Measurements from ENCODE around the gene NUCB1. TPM values are rescaled to one million over a fixed set of nuclear protein-coding genes. Genes with fewer than 3 reads are reported as not detected.
A peak's percentile ranks its signal among the peaks of the same experiment; 100 is the strongest.

Gene NUCB1
- polyA plus RNA-seq, 3 donors = 80.9 to 178 (median 108) TPM

GRCh38 chr19:48965806-48966540 is 65.9 kb downstream of the NUCB1 start:
- intact Hi-C loops (cut with micrococcal nuclease) = loop anchor here (2.0 to 10.0 kb wide), 3 partner anchors 91 to 331 kb away; partner anchors contain the start of gene DBP (in 2 of the 2)
- peaks cover 59% of the 10 kb centered on the region for H3K79me2 ChIP-seq (ENCODE audit: insufficient read depth, low read length)
- H3K4me3 Mint-ChIP-seq = peak overlapping the region; percentile 99 to 100
- H2AFZ ChIP-seq (ENCODE audit: insufficient read depth, low read depth, low read length, poor library complexity, severe bottlenecking) = no peak overlapping the region
- peaks cover 73 to 81% of the 10 kb centered on the region in 2 donors for H3K4me1 ChIP-seq (ENCODE audit: control insufficient read depth in 1 of 2, insufficient read depth in 2 of 2, low read length in 2 of 2)
- no peak for TF ChIP-seq CTCF (IDR thresholded peaks at IDR 0.05)
- no peaks in the 10 kb centered on the region for H3K9me3 ChIP-seq (replicated peaks in 1 of 2; ENCODE audit: control insufficient read depth in 1 of 2, insufficient read depth in 1 of 2, low read length in 2 of 2)
- peak overlapping the region; percentile 79 to 90 for H3K27ac ChIP-seq (ENCODE audit: low read depth in 1 of 2, low read length in 2 of 2)
- peaks cover 0 to 14% (median 0%) of the 10 kb centered on the region in 3 donors for H3K27me3 Mint-ChIP-seq (ENCODE audit: low read depth in 3 of 3)
- peak; percentile 64 to 80 (median 76) for DNase-seq
- peaks cover 36 to 48% of the 10 kb centered on the region in 2 donors for H3K36me3 Mint-ChIP-seq
- peaks cover 20 to 36% of the 10 kb centered on the region in 2 donors for H3K36me3 ChIP-seq (replicated peaks in 1 of 2; ENCODE audit: control insufficient read depth in 1 of 2, insufficient read depth in 2 of 2, low read length in 2 of 2)
- peak overlapping the region; percentile 86 to 99 (median 89) for H3K4me3 ChIP-seq (replicated peaks in 1 of 3; ENCODE audit: low read depth in 2 of 3, low read length in 3 of 3)
- 11% methylated on average over 32 of the region's 36 CpGs for WGBS (ENCODE audit: insufficient coverage)
- peak overlapping the region; percentile 95 to 99 (median 97) for H3K27ac Mint-ChIP-seq
- H3K9me3 Mint-ChIP-seq = peaks cover 0 to 10% (median 0%) of the 10 kb centered on the region in 7 donors
- peak overlapping the region; percentile 77 for H3K9ac ChIP-seq (ENCODE audit: insufficient read depth, low read length, poor library complexity, severe bottlenecking)
- peaks cover 34% of the 10 kb centered on the region for H4K20me1 ChIP-seq (ENCODE audit: insufficient read depth, low read length)
- H3K27me3 ChIP-seq (ENCODE audit: control insufficient read depth in 2 of 2, insufficient read depth in 2 of 2, low read length in 2 of 2) = no peaks in the 10 kb centered on the region
- H3K4me2 ChIP-seq (replicated peaks; ENCODE audit: extremely low read depth, low read length, poor library complexity, severe bottlenecking) = peak overlapping the region; percentile 96
- H3K4me1 Mint-ChIP-seq = peaks cover 68% of the 10 kb centered on the region

GRCh38 chr19:48966541-48967345 is 66.6 kb downstream of the NUCB1 start:
- Histone ChIP-seq H3K79me2 (ENCODE audit: insufficient read depth, low read length) (peaks cover 53% of the 10 kb centered on the region), H3K9ac (ENCODE audit: insufficient read depth, low read length, poor library complexity, severe bottlenecking) (peak overlapping the region; percentile 77), H2AFZ (ENCODE audit: insufficient read depth, low read depth, low read length, poor library complexity, severe bottlenecking) (no peak overlapping the region), H3K36me3 (replicated peaks in 1 of 2; ENCODE audit: control insufficient read depth in 1 of 2, insufficient read depth in 2 of 2, low read length in 2 of 2) (peaks cover 20 to 41% of the 10 kb centered on the region in 2 donors), H3K4me3 (replicated peaks in 1 of 3; ENCODE audit: low read depth in 2 of 3, low read length in 3 of 3) (peak overlapping the region; percentile 86 to 99 (median 89)), H3K9me3 (replicated peaks in 1 of 2; ENCODE audit: control insufficient read depth in 1 of 2, insufficient read depth in 1 of 2, low read length in 2 of 2) (no peaks in the 10 kb centered on the region), H3K27me3 (ENCODE audit: control insufficient read depth in 2 of 2, insufficient read depth in 2 of 2, low read length in 2 of 2) (no peaks in the 10 kb centered on the region), H3K27ac (ENCODE audit: low read depth in 1 of 2, low read length in 2 of 2) (peak overlapping the region; percentile 79 to 90), H3K4me2 (replicated peaks; ENCODE audit: extremely low read depth, low read length, poor library complexity, severe bottlenecking) (peak overlapping the region; percentile 96), H3K4me1 (ENCODE audit: control insufficient read depth in 1 of 2, insufficient read depth in 2 of 2, low read length in 2 of 2) (peaks cover 67 to 76% of the 10 kb centered on the region in 2 donors), H4K20me1 (ENCODE audit: insufficient read depth, low read length) (peaks cover 34% of the 10 kb centered on the region)
- 14% methylated on average over 1 of the region's 10 CpGs for WGBS (ENCODE audit: insufficient coverage)
- H3K9me3 Mint-ChIP-seq = peaks cover 0 to 10% (median 0%) of the 10 kb centered on the region in 7 donors
- H3K27me3 Mint-ChIP-seq (ENCODE audit: low read depth in 3 of 3) = peaks cover 0 to 14% (median 0%) of the 10 kb centered on the region in 3 donors
- intact Hi-C loops (cut with micrococcal nuclease) = loop anchor here (2.0 to 10.0 kb wide), 3 partner anchors 92 to 332 kb away; partner anchors contain the start of gene DBP (in 2 of the 2)
- peaks cover 31 to 44% of the 10 kb centered on the region in 2 donors for H3K36me3 Mint-ChIP-seq
- TF ChIP-seq CTCF (IDR thresholded peaks at IDR 0.05) = no peak
- H3K4me3 Mint-ChIP-seq = peak overlapping the region; percentile 99 to 100
- peaks cover 62% of the 10 kb centered on the region for H3K4me1 Mint-ChIP-seq
- peak overlapping the region; percentile 95 to 99 (median 97) for H3K27ac Mint-ChIP-seq
- DNase-seq = peak in 2 of 3 donors; percentile 48 to 68
